Liver (tissue), 9 donors: Measurements from ENCODE around the gene ZNF473. TPM values are rescaled to one million over a fixed set of nuclear protein-coding genes. Genes with fewer than 3 reads are reported as not detected.

Experiments
- DNase-seq: peaks from one replicate; pipeline ENCODE4 v3.0.0-alpha.2; 2017; ENCODE audit warnings: low spot score
- H3K27ac ChIP-seq, 2 donors: one replicate each; pipeline ENCODE4 v1.7.0; 2013; ENCODE audit warnings: inconsistent platforms in 2 of 2, low read length in 2 of 2, control low read depth in 1 of 2, low read depth in 1 of 2, mild to moderate bottlenecking in 1 of 2
- H3K27me3 ChIP-seq, 4 donors: one replicate each; pipeline versions ENCODE4 v1.6.1 to v1.7.0; 2013; ENCODE audit warnings: low read length in 3 of 4, inconsistent platforms in 1 of 4, mild to moderate bottlenecking in 1 of 4, moderate library complexity in 1 of 4; ENCODE audit not compliant: control insufficient read depth in 4 of 4, insufficient read depth in 4 of 4
- H3K36me3 ChIP-seq, 4 donors: one replicate each; pipeline versions ENCODE4 v1.6.1 to v1.7.0; 2013; ENCODE audit warnings: low read length in 3 of 4, mild to moderate bottlenecking in 3 of 4, low read depth in 1 of 4, moderate library complexity in 1 of 4; ENCODE audit not compliant: control insufficient read depth in 4 of 4, insufficient read depth in 3 of 4
- H3K4me1 ChIP-seq, 4 donors: one replicate each; pipeline versions ENCODE4 v1.6.1 to v1.7.0; 2013; ENCODE audit warnings: low read length in 3 of 4, mild to moderate bottlenecking in 3 of 4, moderate library complexity in 1 of 4; ENCODE audit not compliant: control insufficient read depth in 4 of 4, insufficient read depth in 4 of 4
- H3K4me3 ChIP-seq, 3 donors: one replicate each; pipeline versions ENCODE4 v1.6.1 to v1.7.0; 2013; ENCODE audit warnings: low read length in 3 of 3, control low read depth in 1 of 3, low read depth in 1 of 3, mild to moderate bottlenecking in 1 of 3
- H3K9ac ChIP-seq, 2 donors: one replicate each; pipeline ENCODE4 v1.7.0; 2013; ENCODE audit warnings: low read length in 2 of 2, mild to moderate bottlenecking in 2 of 2, moderate library complexity in 2 of 2, control low read depth in 1 of 2, low read depth in 1 of 2
- H3K9me3 ChIP-seq, 4 donors: one replicate each; pipeline versions ENCODE4 v1.6.1 to v1.7.0; 2013; ENCODE audit warnings: low read length in 3 of 4; ENCODE audit not compliant: control insufficient read depth in 4 of 4
- ATF3 ChIP-seq: IDR thresholded peaks from 2 replicates; pipeline ENCODE4 v1.6.1; 2016; ENCODE audit warnings: antibody characterized with exemption
- EGR1 ChIP-seq, 2 donors: IDR thresholded peaks; 2 replicates each; pipeline ENCODE4 v1.6.1; 2016 to 2018; ENCODE audit warnings: antibody characterized with exemption in 2 of 2, low read depth in 2 of 2
- FOXA2 ChIP-seq: IDR thresholded peaks from 2 replicates; pipeline ENCODE4 v1.6.1; 2016; ENCODE audit warnings: antibody characterized with exemption
- GABPA ChIP-seq, 2 donors: IDR thresholded peaks in 1 of 2; conservative IDR thresholded peaks in 1 of 2; 2 replicates each; pipeline ENCODE4 v1.6.1; 2016; ENCODE audit warnings: antibody characterized with exemption in 2 of 2, mild to moderate bottlenecking in 1 of 2, moderate library complexity in 1 of 2
- HNF4A ChIP-seq, 2 donors: conservative IDR thresholded peaks; 2 replicates each; pipeline ENCODE4 v1.6.1; 2016; ENCODE audit warnings: antibody characterized with exemption in 2 of 2, mild to moderate bottlenecking in 2 of 2
- HNF4G ChIP-seq: IDR thresholded peaks from 2 replicates; pipeline ENCODE4 v1.6.1; 2016; ENCODE audit warnings: antibody characterized with exemption
- JUND ChIP-seq, 2 donors: IDR thresholded peaks; 2 replicates each; pipeline ENCODE4 v1.6.1; 2016; ENCODE audit warnings: antibody characterized with exemption in 2 of 2
- RAD21 ChIP-seq, 2 donors: IDR thresholded peaks; 2 replicates each; pipeline ENCODE4 v1.6.1; 2016; ENCODE audit warnings: antibody characterized with exemption in 2 of 2, mild to moderate bottlenecking in 2 of 2
- RXRA ChIP-seq, 2 donors: IDR thresholded peaks; 2 replicates each; pipeline ENCODE4 v1.6.1; 2017 to 2018; ENCODE audit warnings: antibody characterized with exemption in 2 of 2, mild to moderate bottlenecking in 1 of 2
- SP1 ChIP-seq: IDR thresholded peaks from 2 replicates; pipeline ENCODE4 v1.6.1; 2018; ENCODE audit warnings: antibody characterized with exemption, mild to moderate bottlenecking
- TAF1 ChIP-seq: conservative IDR thresholded peaks from 2 replicates; pipeline ENCODE4 v1.6.1; 2016; ENCODE audit warnings: antibody characterized with exemption, mild to moderate bottlenecking
- YY1 ChIP-seq: IDR thresholded peaks from 2 replicates; pipeline ENCODE4 v1.6.1; 2016; ENCODE audit warnings: antibody characterized with exemption, mild to moderate bottlenecking
- WGBS: extraction: QIAGEN DNeasy Blood & Tissue Kit; methylation state at CpG from one replicate; pipeline ENCODE4 v1.1.7; 2013; 5-methylcytosine and 5-hydroxymethylcytosine counted together
- polyA plus RNA-seq, 2 donors: library from polyadenylated mRNA; stranded (reverse) in 1 of 2; unstranded in 1 of 2; fragments of 200-250 nt in 1 of 2; fragments of >200 nt in 1 of 2; fragmentation: Nextera tagmentation in 1 of 2; extraction: Ambion mirVana in 1 of 2; gene quantifications; one replicate each; pipeline versions ENCODE4 v1.2.1 to v1.2.3, GENCODE V29; 2013 to 2015
- total RNA-seq, 2 donors: library from RNA; depleted of rRNA; stranded (reverse); fragments of >200 nt; gene quantifications; one replicate each; pipeline ENCODE4 v1.2.3, GENCODE V29; 2014
- TF ChIP-seq, protein P1 (sequence below): IDR thresholded peaks from 2 replicates; pipeline ENCODE4 v1.6.1; 2016; ENCODE audit warnings: antibody characterized with exemption
- TF ChIP-seq, protein P2 (sequence below): IDR thresholded peaks from 2 replicates; pipeline ENCODE4 v1.6.1; 2016; ENCODE audit warnings: antibody characterized with exemption
- TF ChIP-seq, protein P3 (sequence below): IDR thresholded peaks from 2 replicates; pipeline ENCODE4 v1.6.1; 2016; ENCODE audit warnings: antibody characterized with exemption, mild to moderate bottlenecking
- donor health status: healthy.
- donor health status: healthy.
- donor health status: healthy.
- donor health status: healthy.
- donor health status: healthy.

Gene ZNF473
- total and polyA plus RNA-seq, 4 donors, result 0.92 to 4.0 (median 2.8) TPM

GRCh38 chr19:49988433-49988832, 37.4 kb upstream of the ZNF473 start (continued):
- TF ChIP-seq, protein P1, sequence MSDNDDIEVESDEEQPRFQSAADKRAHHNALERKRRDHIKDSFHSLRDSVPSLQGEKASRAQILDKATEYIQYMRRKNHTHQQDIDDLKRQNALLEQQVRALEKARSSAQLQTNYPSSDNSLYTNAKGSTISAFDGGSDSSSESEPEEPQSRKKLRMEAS, result no peak

DNA sequence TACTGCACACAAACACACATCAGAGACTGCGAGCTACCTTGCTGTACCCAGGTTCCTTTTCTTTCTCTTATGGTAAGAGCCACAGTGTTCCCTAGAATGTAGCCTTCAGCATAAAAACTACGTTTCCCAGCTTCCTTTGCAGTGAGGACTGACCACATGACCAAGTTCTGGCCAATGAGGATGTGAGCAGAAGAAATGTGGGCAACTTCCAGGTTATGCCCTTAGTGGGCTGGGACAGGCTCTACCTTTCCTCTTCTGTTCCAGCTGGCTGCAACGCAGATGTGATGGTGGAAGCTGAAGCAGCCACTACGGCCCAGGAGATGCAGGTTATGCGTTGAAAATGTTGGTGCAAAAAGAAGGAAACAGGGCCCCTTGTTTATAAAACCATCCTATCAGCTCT, 28.1 kb upstream of the ZNF473 start:
- Histone ChIP-seq H3K4me1 (peaks cover 0 to 3% (median 0%) of the 10 kb centered on the region in 4 donors), H3K4me3 (no peak overlapping the region), H3K27ac (no peak overlapping the region), H3K9me3 (no peaks in the 10 kb centered on the region), H3K36me3 (peaks cover 20 to 81% (median 44%) of the 10 kb centered on the region in 4 donors), H3K27me3 (no peaks in the 10 kb centered on the region), H3K9ac (no peak overlapping the region)
- WGBS, result 88% methylated on average over 5 of the region's 5 CpGs
- DNase-seq, result peak; percentile 35
- TF ChIP-seq YY1, result no peak
- TF ChIP-seq RXRA (IDR thresholded peaks at IDR 0.05), result no peak
- TF ChIP-seq EGR1 (IDR thresholded peaks at IDR 0.05; ENCODE audit: low read depth in 2 of 2), result no peak
- no peak for TF ChIP-seq RAD21 (IDR thresholded peaks at IDR 0.05)
- no peak for TF ChIP-seq HNF4G
- TF ChIP-seq, protein P2, sequence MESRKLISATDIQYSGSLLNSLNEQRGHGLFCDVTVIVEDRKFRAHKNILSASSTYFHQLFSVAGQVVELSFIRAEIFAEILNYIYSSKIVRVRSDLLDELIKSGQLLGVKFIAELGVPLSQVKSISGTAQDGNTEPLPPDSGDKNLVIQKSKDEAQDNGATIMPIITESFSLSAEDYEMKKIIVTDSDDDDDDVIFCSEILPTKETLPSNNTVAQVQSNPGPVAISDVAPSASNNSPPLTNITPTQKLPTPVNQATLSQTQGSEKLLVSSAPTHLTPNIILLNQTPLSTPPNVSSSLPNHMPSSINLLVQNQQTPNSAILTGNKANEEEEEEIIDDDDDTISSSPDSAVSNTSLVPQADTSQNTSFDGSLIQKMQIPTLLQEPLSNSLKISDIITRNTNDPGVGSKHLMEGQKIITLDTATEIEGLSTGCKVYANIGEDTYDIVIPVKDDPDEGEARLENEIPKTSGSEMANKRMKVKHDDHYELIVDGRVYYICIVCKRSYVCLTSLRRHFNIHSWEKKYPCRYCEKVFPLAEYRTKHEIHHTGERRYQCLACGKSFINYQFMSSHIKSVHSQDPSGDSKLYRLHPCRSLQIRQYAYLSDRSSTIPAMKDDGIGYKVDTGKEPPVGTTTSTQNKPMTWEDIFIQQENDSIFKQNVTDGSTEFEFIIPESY, result no peak
- TF ChIP-seq TAF1, result no peak
- TF ChIP-seq, protein P1, result no peak
- no peak for TF ChIP-seq SP1
- no peak for TF ChIP-seq HNF4A (conservative IDR thresholded peaks at IDR 0.05)
- TF ChIP-seq FOXA2, result no peak
- TF ChIP-seq, protein P3, sequence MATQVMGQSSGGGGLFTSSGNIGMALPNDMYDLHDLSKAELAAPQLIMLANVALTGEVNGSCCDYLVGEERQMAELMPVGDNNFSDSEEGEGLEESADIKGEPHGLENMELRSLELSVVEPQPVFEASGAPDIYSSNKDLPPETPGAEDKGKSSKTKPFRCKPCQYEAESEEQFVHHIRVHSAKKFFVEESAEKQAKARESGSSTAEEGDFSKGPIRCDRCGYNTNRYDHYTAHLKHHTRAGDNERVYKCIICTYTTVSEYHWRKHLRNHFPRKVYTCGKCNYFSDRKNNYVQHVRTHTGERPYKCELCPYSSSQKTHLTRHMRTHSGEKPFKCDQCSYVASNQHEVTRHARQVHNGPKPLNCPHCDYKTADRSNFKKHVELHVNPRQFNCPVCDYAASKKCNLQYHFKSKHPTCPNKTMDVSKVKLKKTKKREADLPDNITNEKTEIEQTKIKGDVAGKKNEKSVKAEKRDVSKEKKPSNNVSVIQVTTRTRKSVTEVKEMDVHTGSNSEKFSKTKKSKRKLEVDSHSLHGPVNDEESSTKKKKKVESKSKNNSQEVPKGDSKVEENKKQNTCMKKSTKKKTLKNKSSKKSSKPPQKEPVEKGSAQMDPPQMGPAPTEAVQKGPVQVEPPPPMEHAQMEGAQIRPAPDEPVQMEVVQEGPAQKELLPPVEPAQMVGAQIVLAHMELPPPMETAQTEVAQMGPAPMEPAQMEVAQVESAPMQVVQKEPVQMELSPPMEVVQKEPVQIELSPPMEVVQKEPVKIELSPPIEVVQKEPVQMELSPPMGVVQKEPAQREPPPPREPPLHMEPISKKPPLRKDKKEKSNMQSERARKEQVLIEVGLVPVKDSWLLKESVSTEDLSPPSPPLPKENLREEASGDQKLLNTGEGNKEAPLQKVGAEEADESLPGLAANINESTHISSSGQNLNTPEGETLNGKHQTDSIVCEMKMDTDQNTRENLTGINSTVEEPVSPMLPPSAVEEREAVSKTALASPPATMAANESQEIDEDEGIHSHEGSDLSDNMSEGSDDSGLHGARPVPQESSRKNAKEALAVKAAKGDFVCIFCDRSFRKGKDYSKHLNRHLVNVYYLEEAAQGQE, result no peak
- no peak for TF ChIP-seq JUND (IDR thresholded peaks at IDR 0.05)
- TF ChIP-seq ATF3, result no peak
- TF ChIP-seq GABPA (IDR thresholded peaks at IDR 0.05 in 1 of 2, conservative IDR thresholded peaks at IDR 0.05 in 1 of 2), result no peak
